Mucosa of descending colon (tissue), 3 donors: ENCODE data around the gene KIF17. TPM values are rescaled to one million over a fixed set of nuclear protein-coding genes. Genes with fewer than 3 reads are reported as not detected.

Experiments
- ATAC-seq: fragments of 200-7000 bp; cut with Tn5 transposase; one replicate; pipeline ENCODE4 v1.9.1; 2020; ENCODE audit warnings: mild to moderate bottlenecking, moderate library complexity
- DNase-seq, 3 donors: peaks; one replicate each; pipeline ENCODE4 v3.0.0-alpha.2; 2020
- H3K36me3 ChIP-seq: fragments of 200-600 bp; one replicate; pipeline ENCODE4 v1.8.0; 2021; ENCODE audit warnings: low read depth, mild to moderate bottlenecking
- H3K4me1 ChIP-seq: fragments of 200-600 bp; one replicate; pipeline ENCODE4 v1.8.0; 2021; ENCODE audit warnings: low read depth, mild to moderate bottlenecking
- H3K4me3 ChIP-seq: fragments of 200-600 bp; one replicate; pipeline ENCODE4 v1.8.0; 2021; ENCODE audit warnings: mild to moderate bottlenecking
- H3K9me3 ChIP-seq: fragments of 200-600 bp; one replicate; pipeline ENCODE4 v1.8.0; 2021; ENCODE audit warnings: mild to moderate bottlenecking
- CTCF ChIP-seq: fragments of 200-600 bp; IDR thresholded peaks from one replicate; pipeline ENCODE4 v1.8.0; 2022; ENCODE audit warnings: antibody characterized with exemption, mild to moderate bottlenecking
- intact Hi-C, 2 donors: fragments of 100-400 bp; cut with DNase I in 1 of 2; cut with micrococcal nuclease in 1 of 2; formaldehyde crosslinking; loops; one replicate each; pipeline versions ENCODE4 v1.11.0 to v1.11.1; 2022; cut with DNase I, micrococcal nuclease
- total RNA-seq, 3 donors: library from RNA; stranded (reverse); fragmentation: NEBNext Ultra II Directional in 2 of 3; extraction: Animal tissue kit (Norgen Biotek cat#: 25700) in 2 of 3; gene quantifications; one replicate each; pipeline versions ENCODE4 v1.2.1 to v1.2.4, GENCODE V29; 2021 to 2023
- donor health status: DM: no; HTN: no; CAD: no; lungs with moderate emphysema.
- donor health status: DM: no; HTN: no; CAD: no.
- donor health status: DM: no; HTN: yes; CAD: no.

Gene KIF17
- total RNA-seq, 3 donors from 2014 or later, result 0.20 to 0.63 (median 0.53) TPM

DNA sequence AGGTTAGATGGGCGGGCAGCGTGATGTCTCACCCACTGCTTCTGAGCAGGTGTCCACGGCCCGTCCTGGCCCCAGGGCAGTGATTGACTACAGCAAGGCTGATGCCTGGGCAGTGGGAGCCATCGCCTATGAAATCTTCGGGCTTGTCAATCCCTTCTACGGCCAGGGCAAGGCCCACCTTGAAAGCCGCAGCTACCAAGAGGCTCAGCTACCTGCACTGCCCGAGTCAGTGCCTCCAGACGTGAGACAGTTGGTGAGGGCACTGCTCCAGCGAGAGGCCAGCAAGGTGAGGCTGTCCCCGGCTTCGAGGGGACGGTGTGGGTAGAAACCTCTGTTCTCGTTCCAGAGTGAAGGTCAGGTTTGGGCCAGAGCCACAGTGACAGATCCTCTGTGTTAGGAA lies 68.9 kb downstream of the KIF17 start:
- H3K4me3 ChIP-seq, result no peak overlapping the region
- ATAC-seq (no peak), DNase-seq (no peak)
- no peak for TF ChIP-seq CTCF
- intact Hi-C loops, result loop anchor here in 1 of 2 donors (10.0 kb wide), 1 partner anchor 124 kb away; no protein-coding TSS in a partner anchor
- H3K9me3 ChIP-seq, result no peaks in the 10 kb centered on the region
- peaks cover 22% of the 10 kb centered on the region for H3K36me3 ChIP-seq
- no peaks in the 10 kb centered on the region for H3K4me1 ChIP-seq

- intact Hi-C loops, result loop anchor here in 1 of 2 donors (10.0 kb wide), 1 partner anchor 124 kb away; no protein-coding TSS in a partner anchor
- ATAC-seq (no peak), DNase-seq (no peak)
- Histone ChIP-seq H3K4me1 (no peaks in the 10 kb centered on the region), H3K9me3 (no peaks in the 10 kb centered on the region), H3K4me3 (no peak overlapping the region), H3K36me3 (peaks cover 22% of the 10 kb centered on the region)
- TF ChIP-seq CTCF, result no peak
Observed at GRCh38 chr1:20648438-20648837, 69.4 kb downstream of the KIF17 start.

- intact Hi-C loops, result loop anchor here in 1 of 2 donors (10.0 kb wide), 1 partner anchor 121 kb away; no protein-coding TSS in a partner anchor
- DNase-seq, result no peak
- ATAC-seq, result no peak
- Histone ChIP-seq H3K4me3 (no peak overlapping the region), H3K9me3 (no peaks in the 10 kb centered on the region), H3K36me3 (peaks cover 6% of the 10 kb centered on the region), H3K4me1 (no peaks in the 10 kb centered on the region)
- TF ChIP-seq CTCF, result no peak
Observed at GRCh38 chr1:20645414-20645813, 72.4 kb downstream of the KIF17 start.

DNA sequence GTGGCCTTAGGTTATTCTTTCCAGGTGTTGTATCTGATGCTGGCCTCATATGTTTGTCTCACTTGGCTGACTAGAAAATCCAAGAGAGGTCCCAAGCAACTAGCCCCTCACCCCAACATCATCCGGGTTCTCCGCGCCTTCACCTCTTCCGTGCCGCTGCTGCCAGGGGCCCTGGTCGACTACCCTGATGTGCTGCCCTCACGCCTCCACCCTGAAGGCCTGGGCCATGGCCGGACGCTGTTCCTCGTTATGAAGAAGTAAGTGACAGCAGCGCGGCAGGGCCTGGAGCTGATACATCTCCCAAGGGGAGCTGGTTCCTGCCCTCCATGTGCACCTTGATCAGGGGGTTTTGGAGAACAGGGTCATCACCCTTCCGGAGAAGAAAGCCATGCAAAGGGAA lies 73.4 kb downstream of the KIF17 start:
- intact Hi-C loops, result loop anchor here in 1 of 2 donors (10.0 kb wide), 1 partner anchor 120 kb away; no protein-coding TSS in a partner anchor

DNA sequence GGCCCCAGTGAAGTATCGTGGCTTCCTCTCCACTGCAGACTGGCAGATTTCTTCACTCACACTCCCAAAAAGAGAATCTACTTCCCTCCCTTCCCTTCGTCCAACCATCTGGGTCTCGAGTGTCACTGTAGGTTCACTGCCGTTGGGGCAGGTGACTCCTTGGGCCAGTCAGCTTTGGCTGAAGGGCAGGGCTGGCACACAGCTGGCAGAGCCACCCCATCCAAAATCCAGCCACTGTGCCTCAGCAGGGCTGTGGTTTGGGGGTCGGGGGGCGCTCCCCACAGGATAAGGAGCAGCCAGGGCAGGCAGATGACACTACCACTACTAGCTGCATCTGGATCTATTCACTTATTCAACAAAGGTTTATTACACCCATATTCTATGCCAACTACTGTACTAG lies 74.7 kb downstream of the KIF17 start:
- H3K4me3 ChIP-seq, result no peak overlapping the region
- no peaks in the 10 kb centered on the region for H3K9me3 ChIP-seq
- ATAC-seq, result no peak
- DNase-seq, result no peak
- peaks cover 2% of the 10 kb centered on the region for H3K36me3 ChIP-seq
- no peak for TF ChIP-seq CTCF
- intact Hi-C loops, result loop anchor here in 1 of 2 donors (10.0 kb wide), 1 partner anchor 118 kb away; no protein-coding TSS in a partner anchor
- H3K4me1 ChIP-seq, result no peaks in the 10 kb centered on the region

More for the DNA sequence above, 73.4 kb downstream of the KIF17 start:
- Histone ChIP-seq H3K4me3 (no peak overlapping the region), H3K9me3 (no peaks in the 10 kb centered on the region), H3K36me3 (peaks cover 6% of the 10 kb centered on the region), H3K4me1 (no peaks in the 10 kb centered on the region)
- DNase-seq (no peak), ATAC-seq (no peak)
- TF ChIP-seq CTCF, result no peak

DNA sequence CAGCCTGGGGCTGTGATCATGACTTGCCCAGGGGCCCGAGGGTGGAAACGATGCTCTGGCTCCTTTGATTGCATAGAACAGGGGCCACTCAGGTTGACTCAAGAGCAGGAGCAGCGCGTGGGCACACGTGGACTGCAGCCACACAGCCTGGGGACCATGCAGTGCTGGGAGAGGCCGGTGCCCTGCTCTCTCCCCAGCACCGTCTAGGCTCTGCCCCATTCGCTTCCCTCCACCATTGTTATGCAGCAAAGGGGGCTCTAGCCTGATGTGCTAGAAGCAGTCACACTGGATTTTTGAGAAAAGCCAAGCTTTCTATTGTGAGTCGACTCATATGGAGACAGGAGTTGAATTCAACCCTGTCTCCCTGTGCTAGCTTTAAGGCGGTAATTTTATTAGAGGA lies 75.8 kb downstream of the KIF17 start:
- no peak for ATAC-seq
- no peak overlapping the region for H3K4me3 ChIP-seq
- no peak for DNase-seq
- no peaks in the 10 kb centered on the region for H3K4me1 ChIP-seq
- intact Hi-C loops, result loop anchor here in 1 of 2 donors (10.0 kb wide), 1 partner anchor 117 kb away; no protein-coding TSS in a partner anchor
- no peaks in the 10 kb centered on the region for H3K36me3 ChIP-seq
- TF ChIP-seq CTCF, result no peak
- H3K9me3 ChIP-seq, result no peaks in the 10 kb centered on the region
